ENCODE measurements around the gene PMVK. TPM values are rescaled to one million over a fixed set of nuclear protein-coding genes. Genes with fewer than 3 reads are reported as not detected.

The PMVK gene
- total RNA-seq, 1 experiment from 2014 or later, result 24.0 TPM

- Histone ChIP-seq H4K20me1 (ENCODE audit: insufficient read depth) (no peaks in the 10 kb centered on the region), H3K9ac (ENCODE audit: low read length) (no peak overlapping the region), H3K9me2 (ENCODE audit: insufficient read depth) (no peaks in the 10 kb centered on the region), H3K4me3 (replicated peaks in 1 of 2; ENCODE audit: low read depth in 1 of 2, low read length in 2 of 2) (no peak overlapping the region), H3K27ac (ENCODE audit: low read depth, low read length) (no peak overlapping the region), H3K27me3 (ENCODE audit: insufficient read depth, low read length) (no peaks in the 10 kb centered on the region), H3K36me3 (ENCODE audit: control insufficient read depth in 1 of 2, insufficient read depth in 2 of 2, low read length in 2 of 2) (no peaks in the 10 kb centered on the region), H2AFZ (ENCODE audit: low read depth, low read length, poor library complexity, severe bottlenecking) (no peak overlapping the region), H3K4me1 (ENCODE audit: control insufficient read depth in 1 of 2, insufficient read depth in 2 of 2, low read length in 2 of 2) (peaks cover 0 to 19% of the 10 kb centered on the region in 2 experiments; a peak in 3 of 4 replicates), H3K9me3 (ENCODE audit: control insufficient read depth in 1 of 2, insufficient read depth in 1 of 2, low read depth in 1 of 2, low read length in 2 of 2) (no peaks in the 10 kb centered on the region), H3K4me2 (ENCODE audit: low read length) (no peak overlapping the region), H3K79me2 (ENCODE audit: insufficient read depth, low read length) (no peaks in the 10 kb centered on the region)
- ATAC-seq (no peak), DNase-seq (ENCODE audit: low read depth, low spot score) (no peak)
- POLR2A ChIA-PET, result interaction anchor here (1.0 to 2.2 kb wide), 2 partner anchors 9 to 209 kb away, joined by 5 read pairs; partner anchors contain the start of gene KCNN3
- CTCF ChIA-PET, result interaction anchor here (0.6 to 2.0 kb wide), 22 partner anchors 9 to 399 kb away, joined by 3 to 32 read pairs (median 5); partner anchors contain the start of genes CHRNB2, KCNN3 and PMVK
- BruUV-seq (replicated peaks), result no TSS peak
- intact Hi-C loops (cut with micrococcal nuclease), result loop anchor here (5.0 kb wide), 2 partner anchors 112 to 397 kb away; no protein-coding TSS in a partner anchor
- TF ChIP-seq, protein P1, sequence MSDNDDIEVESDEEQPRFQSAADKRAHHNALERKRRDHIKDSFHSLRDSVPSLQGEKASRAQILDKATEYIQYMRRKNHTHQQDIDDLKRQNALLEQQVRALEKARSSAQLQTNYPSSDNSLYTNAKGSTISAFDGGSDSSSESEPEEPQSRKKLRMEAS (IDR thresholded peaks at IDR 0.05), result no peak
- no peak for TF ChIP-seq EZH2phosphoT487 (IDR thresholded peaks at IDR 0.05; ENCODE audit: borderline replicate concordance)
- TF ChIP-seq, protein P2, sequence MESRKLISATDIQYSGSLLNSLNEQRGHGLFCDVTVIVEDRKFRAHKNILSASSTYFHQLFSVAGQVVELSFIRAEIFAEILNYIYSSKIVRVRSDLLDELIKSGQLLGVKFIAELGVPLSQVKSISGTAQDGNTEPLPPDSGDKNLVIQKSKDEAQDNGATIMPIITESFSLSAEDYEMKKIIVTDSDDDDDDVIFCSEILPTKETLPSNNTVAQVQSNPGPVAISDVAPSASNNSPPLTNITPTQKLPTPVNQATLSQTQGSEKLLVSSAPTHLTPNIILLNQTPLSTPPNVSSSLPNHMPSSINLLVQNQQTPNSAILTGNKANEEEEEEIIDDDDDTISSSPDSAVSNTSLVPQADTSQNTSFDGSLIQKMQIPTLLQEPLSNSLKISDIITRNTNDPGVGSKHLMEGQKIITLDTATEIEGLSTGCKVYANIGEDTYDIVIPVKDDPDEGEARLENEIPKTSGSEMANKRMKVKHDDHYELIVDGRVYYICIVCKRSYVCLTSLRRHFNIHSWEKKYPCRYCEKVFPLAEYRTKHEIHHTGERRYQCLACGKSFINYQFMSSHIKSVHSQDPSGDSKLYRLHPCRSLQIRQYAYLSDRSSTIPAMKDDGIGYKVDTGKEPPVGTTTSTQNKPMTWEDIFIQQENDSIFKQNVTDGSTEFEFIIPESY (IDR thresholded peaks at IDR 0.05; ENCODE audit: extremely low read depth, insufficient replicate concordance, low read length), result no peak
- TF ChIP-seq CEBPB (IDR thresholded peaks at IDR 0.05; ENCODE audit: low read depth), result no peak
- TF ChIP-seq, protein P3, sequence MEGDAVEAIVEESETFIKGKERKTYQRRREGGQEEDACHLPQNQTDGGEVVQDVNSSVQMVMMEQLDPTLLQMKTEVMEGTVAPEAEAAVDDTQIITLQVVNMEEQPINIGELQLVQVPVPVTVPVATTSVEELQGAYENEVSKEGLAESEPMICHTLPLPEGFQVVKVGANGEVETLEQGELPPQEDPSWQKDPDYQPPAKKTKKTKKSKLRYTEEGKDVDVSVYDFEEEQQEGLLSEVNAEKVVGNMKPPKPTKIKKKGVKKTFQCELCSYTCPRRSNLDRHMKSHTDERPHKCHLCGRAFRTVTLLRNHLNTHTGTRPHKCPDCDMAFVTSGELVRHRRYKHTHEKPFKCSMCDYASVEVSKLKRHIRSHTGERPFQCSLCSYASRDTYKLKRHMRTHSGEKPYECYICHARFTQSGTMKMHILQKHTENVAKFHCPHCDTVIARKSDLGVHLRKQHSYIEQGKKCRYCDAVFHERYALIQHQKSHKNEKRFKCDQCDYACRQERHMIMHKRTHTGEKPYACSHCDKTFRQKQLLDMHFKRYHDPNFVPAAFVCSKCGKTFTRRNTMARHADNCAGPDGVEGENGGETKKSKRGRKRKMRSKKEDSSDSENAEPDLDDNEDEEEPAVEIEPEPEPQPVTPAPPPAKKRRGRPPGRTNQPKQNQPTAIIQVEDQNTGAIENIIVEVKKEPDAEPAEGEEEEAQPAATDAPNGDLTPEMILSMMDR (IDR thresholded peaks at IDR 0.05 in 2 of 3, conservative IDR thresholded peaks at IDR 0.05 in 1 of 3; ENCODE audit: borderline replicate concordance in 1 of 3, insufficient read depth in 1 of 3, low read depth in 2 of 3, low read length in 2 of 3), result no peak
- no peak for TF ChIP-seq SP1 (IDR thresholded peaks at IDR 0.05; ENCODE audit: low read depth)
- TF ChIP-seq EGR1 (IDR thresholded peaks at IDR 0.05; ENCODE audit: low read depth), result no peak
- no peak for TF ChIP-seq ATF3 (IDR thresholded peaks at IDR 0.05)
- TF ChIP-seq ELF1 (IDR thresholded peaks at IDR 0.05; ENCODE audit: borderline replicate concordance, low read depth), result no peak
- no peak for TF ChIP-seq SIN3A (IDR thresholded peaks at IDR 0.05; ENCODE audit: low read depth)
- TF ChIP-seq JUND (IDR thresholded peaks at IDR 0.05), result no peak
- TF ChIP-seq CBX3 (IDR thresholded peaks at IDR 0.05; ENCODE audit: low read depth), result no peak
- no peak for TF ChIP-seq SRF (IDR thresholded peaks at IDR 0.05; ENCODE audit: low read depth)
- TF ChIP-seq ZFX (IDR thresholded peaks at IDR 0.05), result no peak
- no peak for TF ChIP-seq ZNF274 (IDR thresholded peaks at IDR 0.05; ENCODE audit: low read depth, low read length)
- RAD21 ChIA-PET (ENCODE audit: low non-redundant PET in 1 of 2, low total read pairs in 2 of 2, uncharacterized antibody in 2 of 2, unreplicated experiment in 2 of 2), result interaction anchor here (1.0 to 1.9 kb wide), 6 partner anchors 65 to 320 kb away, joined by 3 to 20 read pairs (median 8); no protein-coding TSS in a partner anchor
Observed at GRCh38 chr1:154879038-154879421, 57.5 kb downstream of the PMVK start.

Data from HCT116 (cell line).